K562 (cell line): ENCODE measurements around the gene BRSK1. TPM values are rescaled to one million over a fixed set of nuclear protein-coding genes. Genes with fewer than 3 reads are reported as not detected.

Source experiments
- ARID2 ChIP-seq: fragments of 450-650 bp; IDR thresholded peaks from 2 replicates; pipeline ENCODE4 v1.6.1; 2017; ENCODE audit warnings: antibody characterized with exemption, mild to moderate bottlenecking
- BRCA1 ChIP-seq, 2 experiments: fragments of 450-650 bp in 1 of 2; sonication (generic) in 1 of 2; formaldehyde crosslinking in 1 of 2; IDR thresholded peaks; 2 replicates each; pipeline versions ENCODE4 v1.5.0 to v1.6.1; 2017 to 2020; ENCODE audit warnings: mild to moderate bottlenecking in 1 of 2, missing genetic modification reagents in 1 of 2
- CBX3 ChIP-seq, 2 experiments: IDR thresholded peaks; 1 replicate in 1 of 2; 2 replicates in 1 of 2; pipeline ENCODE4 v1.6.1; 2012; ENCODE audit warnings: inconsistent platforms in 2 of 2, low read length in 2 of 2, borderline replicate concordance in 1 of 2, control low read depth in 1 of 2
- CSDE1 ChIP-seq, 2 experiments: fragments of 450-650 bp; IDR thresholded peaks; 2 replicates each; pipeline ENCODE4 v1.6.1; 2016; ENCODE audit warnings: mild to moderate bottlenecking in 1 of 2
- ETV1 ChIP-seq: fragments of 450-650 bp; conservative IDR thresholded peaks from 2 replicates; pipeline ENCODE4 v1.6.1; 2016; ENCODE audit warnings: missing genetic modification characterization, control low read depth, low read depth, missing compliant biosample characterization
- ETV5 ChIP-seq: sonication (generic); formaldehyde crosslinking; IDR thresholded peaks from 2 replicates; pipeline ENCODE4 v1.4.0; 2020; ENCODE audit warnings: low read depth, mild to moderate bottlenecking, missing genetic modification reagents
- GTF3C2 ChIP-seq: IDR thresholded peaks from 3 replicates; pipeline ENCODE4 v1.6.1; 2011; ENCODE audit warnings: borderline replicate concordance, mild to moderate bottlenecking, moderate library complexity; ENCODE audit not compliant: insufficient read length; ENCODE audit errors: extremely low read depth
- HLTF ChIP-seq: fragments of 450-650 bp; IDR thresholded peaks from 2 replicates; pipeline ENCODE4 v1.6.1; 2016
- PHB2 ChIP-seq: fragments of 450-650 bp; IDR thresholded peaks from 2 replicates; pipeline ENCODE4 v1.6.1; 2017; ENCODE audit warnings: low read depth
- TOE1 ChIP-seq, 2 experiments: fragments of 450-650 bp in 1 of 2; sonication (generic) in 1 of 2; formaldehyde crosslinking in 1 of 2; IDR thresholded peaks; 2 replicates each; pipeline versions ENCODE4 v1.7.1 to v1.8.0; 2016 to 2022; ENCODE audit warnings: borderline replicate concordance in 2 of 2, mild to moderate bottlenecking in 2 of 2, antibody characterized with exemption in 1 of 2, inconsistent platforms in 1 of 2, low read depth in 1 of 2, missing genetic modification reagents in 1 of 2, moderate library complexity in 1 of 2
- ZNF212 ChIP-seq: fragments of 450-650 bp; formaldehyde crosslinking; IDR thresholded peaks from 2 replicates; pipeline ENCODE4 v1.4.0; 2020; ENCODE audit warnings: mild to moderate bottlenecking
- ZNF324 ChIP-seq: fragments of 250-450 bp; sonication (Bioruptor Pico); IDR thresholded peaks from 2 replicates; pipeline ENCODE4 v1.4.0; 2020; ENCODE audit warnings: mild to moderate bottlenecking
- ZNF561 ChIP-seq: fragments of 450-650 bp; formaldehyde crosslinking; conservative IDR thresholded peaks from 2 replicates; pipeline ENCODE4 v1.4.0; 2020; ENCODE audit warnings: mild to moderate bottlenecking, moderate library complexity
- polyA plus RNA-seq, 8 experiments: library from polyadenylated mRNA; depleted of rRNA in 4 of 8; stranded (reverse) in 5 of 8; unstranded in 3 of 8; fragments of >200 nt; fragmentation: Nextera tagmentation in 2 of 8; fragmentation: Illumina TruSeq in 1 of 8; extraction: Ambion mirVana in 2 of 8; extraction: Trizol in 1 of 8; gene quantifications; 2 replicates each; pipeline versions ENCODE4 v1.2.1 to v1.2.3, GENCODE V29; 2011 to 2014; ENCODE audit warnings: inconsistent platforms in 1 of 8, missing spikeins in 1 of 8
- total RNA-seq, 7 experiments: library from RNA; depleted of rRNA in 6 of 7; stranded (reverse); fragments of >200 nt in 6 of 7; fragmentation: Illumina TruSeq in 2 of 7; extraction: Trizol in 2 of 7; gene quantifications; 2 replicates each; pipeline versions ENCODE4 v1.2.1 to v1.2.3, GENCODE V29; 2011 to 2021; ENCODE audit warnings: low replicate concordance in 1 of 7
- TF ChIP-seq, protein P1 (sequence below): fragments of 150-350 bp; IDR thresholded peaks from 2 replicates; pipeline ENCODE4 v1.6.1; 2014; ENCODE audit warnings: low read depth, mild to moderate bottlenecking, low read length, borderline replicate concordance
- TF ChIP-seq, protein P2 (sequence below), 3 experiments: fragments of 200-800 bp in 1 of 3; sonication (Bioruptor generic) in 1 of 3; sonication (generic) in 1 of 3; formaldehyde crosslinking in 1 of 3; IDR thresholded peaks; 2 replicates each; pipeline versions ENCODE4 v1.6.1 to v1.8.0; 2016 to 2022; ENCODE audit warnings: mild to moderate bottlenecking in 2 of 3, missing compliant biosample characterization in 2 of 3, missing genetic modification characterization in 2 of 3, missing genetic modification reagents in 1 of 3

Gene BRSK1
- total and polyA plus RNA-seq, 9 of the 15 experiments (the other 6 are each of a cell fraction or from before 2014, with no cell fraction given), result 1.7 to 9.3 (median 3.8) TPM; not detected in 2

DNA sequence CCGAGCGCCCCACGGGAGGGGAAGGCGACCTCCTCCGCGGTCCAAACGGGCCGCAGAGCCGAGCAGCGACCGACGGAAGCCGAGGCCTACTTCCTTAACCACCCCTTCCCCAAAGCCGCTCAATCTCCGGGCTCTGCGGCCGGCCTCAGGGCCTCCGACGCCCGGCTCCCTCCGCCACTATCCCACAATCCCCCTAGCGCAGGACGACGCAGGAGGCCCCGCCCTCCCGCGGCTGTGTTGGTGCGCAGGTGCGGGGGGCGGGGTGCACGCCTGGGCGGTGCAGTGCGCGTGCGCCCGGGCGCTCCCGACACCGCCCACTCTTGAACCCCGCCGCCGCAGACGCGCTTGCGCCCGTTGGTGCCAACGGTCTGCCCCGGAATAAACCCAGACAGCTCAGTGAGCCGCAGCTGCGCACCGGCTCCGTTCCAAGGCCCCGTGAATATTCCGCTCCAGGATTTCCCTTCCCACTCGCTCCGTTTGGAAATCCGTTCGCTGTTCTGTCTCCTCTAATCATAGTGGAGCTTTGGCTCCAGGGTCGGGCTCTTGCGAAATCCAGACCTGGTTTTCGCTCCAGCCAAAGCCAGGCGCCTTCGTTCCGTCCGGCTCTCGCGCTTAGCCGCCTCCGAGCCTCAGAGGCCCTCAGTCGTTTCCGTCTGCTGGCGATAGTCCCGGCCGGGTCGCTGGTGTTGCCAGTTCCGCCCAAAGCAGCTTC, 24.8 kb upstream of the BRSK1 start, which contains the start of gene PPP6R1 (continued):
- TF ChIP-seq, protein P1, sequence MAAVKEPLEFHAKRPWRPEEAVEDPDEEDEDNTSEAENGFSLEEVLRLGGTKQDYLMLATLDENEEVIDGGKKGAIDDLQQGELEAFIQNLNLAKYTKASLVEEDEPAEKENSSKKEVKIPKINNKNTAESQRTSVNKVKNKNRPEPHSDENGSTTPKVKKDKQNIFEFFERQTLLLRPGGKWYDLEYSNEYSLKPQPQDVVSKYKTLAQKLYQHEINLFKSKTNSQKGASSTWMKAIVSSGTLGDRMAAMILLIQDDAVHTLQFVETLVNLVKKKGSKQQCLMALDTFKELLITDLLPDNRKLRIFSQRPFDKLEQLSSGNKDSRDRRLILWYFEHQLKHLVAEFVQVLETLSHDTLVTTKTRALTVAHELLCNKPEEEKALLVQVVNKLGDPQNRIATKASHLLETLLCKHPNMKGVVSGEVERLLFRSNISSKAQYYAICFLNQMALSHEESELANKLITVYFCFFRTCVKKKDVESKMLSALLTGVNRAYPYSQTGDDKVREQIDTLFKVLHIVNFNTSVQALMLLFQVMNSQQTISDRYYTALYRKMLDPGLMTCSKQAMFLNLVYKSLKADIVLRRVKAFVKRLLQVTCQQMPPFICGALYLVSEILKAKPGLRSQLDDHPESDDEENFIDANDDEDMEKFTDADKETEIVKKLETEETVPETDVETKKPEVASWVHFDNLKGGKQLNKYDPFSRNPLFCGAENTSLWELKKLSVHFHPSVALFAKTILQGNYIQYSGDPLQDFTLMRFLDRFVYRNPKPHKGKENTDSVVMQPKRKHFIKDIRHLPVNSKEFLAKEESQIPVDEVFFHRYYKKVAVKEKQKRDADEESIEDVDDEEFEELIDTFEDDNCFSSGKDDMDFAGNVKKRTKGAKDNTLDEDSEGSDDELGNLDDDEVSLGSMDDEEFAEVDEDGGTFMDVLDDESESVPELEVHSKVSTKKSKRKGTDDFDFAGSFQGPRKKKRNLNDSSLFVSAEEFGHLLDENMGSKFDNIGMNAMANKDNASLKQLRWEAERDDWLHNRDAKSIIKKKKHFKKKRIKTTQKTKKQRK, result no peak
- no peak for TF ChIP-seq ZNF212
- TF ChIP-seq ETV5, result peak; percentile 87
- TF ChIP-seq GTF3C2, result no peak
- no peak for TF ChIP-seq HLTF
- TF ChIP-seq CSDE1 (IDR thresholded peaks at IDR 0.05), result no peak; a peak in 1 of 4 replicates
- TF ChIP-seq BRCA1 (IDR thresholded peaks at IDR 0.05), result no peak
- TF ChIP-seq BRCA1 (CRISPR knock-in tag; IDR thresholded peaks at IDR 0.05), result no peak
- no peak for TF ChIP-seq PHB2
- no peak for TF ChIP-seq ZNF324 (CRISPR knock-in tag)
- peak in 1 of 2 experiments; percentile 82; a peak in 2 of 3 replicates for TF ChIP-seq CBX3 (IDR thresholded peaks at IDR 0.05; ENCODE audit: borderline replicate concordance in 1 of 2, low read length in 2 of 2)
- TF ChIP-seq ARID2, result no peak
- no peak for TF ChIP-seq ZNF561 (CRISPR knock-in tag)
- TF ChIP-seq ETV1, result peak; percentile 99
- peak; percentile 98 for TF ChIP-seq TOE1 (IDR thresholded peaks at IDR 0.05; ENCODE audit: borderline replicate concordance)
- no peak for TF ChIP-seq TOE1 (CRISPR knock-in tag; IDR thresholded peaks at IDR 0.05; ENCODE audit: borderline replicate concordance, low read depth)
- TF ChIP-seq, protein P2, sequence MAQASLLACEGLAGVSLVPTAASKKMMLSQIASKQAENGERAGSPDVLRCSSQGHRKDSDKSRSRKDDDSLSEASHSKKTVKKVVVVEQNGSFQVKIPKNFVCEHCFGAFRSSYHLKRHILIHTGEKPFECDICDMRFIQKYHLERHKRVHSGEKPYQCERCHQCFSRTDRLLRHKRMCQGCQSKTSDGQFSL (CRISPR knock-in tag; IDR thresholded peaks at IDR 0.05), result no peak; the same call in 1 of the 2 replicates
- TF ChIP-seq, protein P2 (tag; IDR thresholded peaks at IDR 0.05), result no peak
